Gastrocnemius medialis (tissue), 4 donors: Measurements from ENCODE around the gene SLC17A9.

Source experiments
- POLR2A ChIP-seq, 2 donors: fragments of 450-650 bp; IDR thresholded peaks; one replicate each; pipeline ENCODE4 v1.6.1; 2017; ENCODE audit warnings: antibody characterized with exemption in 2 of 2, mild to moderate bottlenecking in 2 of 2, moderate library complexity in 2 of 2
- TF ChIP-seq, protein P1 (sequence below), 5 experiments: fragments of 450-650 bp in 3 of 5; fragments of 200-600 bp in 2 of 5; sonication (generic) in 2 of 5; IDR thresholded peaks in 4 of 5; conservative IDR thresholded peaks in 1 of 5; 1 replicate in 4 of 5; 2 replicates in 1 of 5; pipeline ENCODE4 v1.5.1; 2016 to 2019; ENCODE audit warnings: antibody characterized with exemption in 5 of 5, mild to moderate bottlenecking in 3 of 5, moderate library complexity in 3 of 5

DNA sequence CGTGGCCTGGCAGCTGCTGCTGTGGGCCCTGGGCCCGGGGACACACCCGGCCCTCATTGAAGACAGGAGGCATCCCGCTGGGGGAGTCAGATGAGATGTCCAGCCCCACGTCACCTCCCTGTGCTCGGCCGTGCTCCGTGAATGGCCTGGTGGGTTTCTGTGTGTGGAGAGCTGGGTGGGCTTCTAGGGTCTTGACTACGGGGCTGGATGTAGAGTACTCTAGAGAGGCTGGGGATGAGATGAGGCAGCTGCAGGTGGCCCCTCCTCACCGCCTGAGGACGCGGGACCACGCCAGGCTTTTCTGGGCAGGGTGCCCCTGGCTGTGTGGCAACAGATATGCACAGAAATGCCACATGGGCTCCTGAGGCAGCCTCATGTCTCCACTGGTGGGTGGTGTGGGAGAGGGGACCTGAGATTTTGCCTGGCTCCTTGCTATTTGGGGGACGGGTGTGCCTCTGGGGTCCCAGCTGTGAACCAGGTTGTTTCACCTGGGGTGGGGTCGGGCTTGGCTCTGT lies 62.7 kb downstream of the SLC17A9 start:
- TF ChIP-seq POLR2A (IDR thresholded peaks at IDR 0.05) = no peak
- TF ChIP-seq, protein P1, sequence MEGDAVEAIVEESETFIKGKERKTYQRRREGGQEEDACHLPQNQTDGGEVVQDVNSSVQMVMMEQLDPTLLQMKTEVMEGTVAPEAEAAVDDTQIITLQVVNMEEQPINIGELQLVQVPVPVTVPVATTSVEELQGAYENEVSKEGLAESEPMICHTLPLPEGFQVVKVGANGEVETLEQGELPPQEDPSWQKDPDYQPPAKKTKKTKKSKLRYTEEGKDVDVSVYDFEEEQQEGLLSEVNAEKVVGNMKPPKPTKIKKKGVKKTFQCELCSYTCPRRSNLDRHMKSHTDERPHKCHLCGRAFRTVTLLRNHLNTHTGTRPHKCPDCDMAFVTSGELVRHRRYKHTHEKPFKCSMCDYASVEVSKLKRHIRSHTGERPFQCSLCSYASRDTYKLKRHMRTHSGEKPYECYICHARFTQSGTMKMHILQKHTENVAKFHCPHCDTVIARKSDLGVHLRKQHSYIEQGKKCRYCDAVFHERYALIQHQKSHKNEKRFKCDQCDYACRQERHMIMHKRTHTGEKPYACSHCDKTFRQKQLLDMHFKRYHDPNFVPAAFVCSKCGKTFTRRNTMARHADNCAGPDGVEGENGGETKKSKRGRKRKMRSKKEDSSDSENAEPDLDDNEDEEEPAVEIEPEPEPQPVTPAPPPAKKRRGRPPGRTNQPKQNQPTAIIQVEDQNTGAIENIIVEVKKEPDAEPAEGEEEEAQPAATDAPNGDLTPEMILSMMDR (IDR thresholded peaks at IDR 0.05 in 4 of 5, conservative IDR thresholded peaks at IDR 0.05 in 1 of 5) = no peak
